ENCODE measurements around the gene SLC27A5. TPM values are rescaled to one million over a fixed set of nuclear protein-coding genes. Genes with fewer than 3 reads are reported as not detected.

Gene SLC27A5
- total and polyA plus RNA-seq, 9 of the 15 experiments (the other 6 are each of a cell fraction or from before 2014, with no cell fraction given), result 42.2 to 318 (median 64.7) TPM

- peak; percentile 69; the same call in 1 of the 2 replicates for TF ChIP-seq ZBTB26 (CRISPR knock-in tag; IDR thresholded peaks at IDR 0.05)
- peak; percentile 24; the same call in 1 of the 2 replicates for TF ChIP-seq REST (IDR thresholded peaks at IDR 0.05; ENCODE audit: borderline replicate concordance)
- peak; percentile 85 for TF ChIP-seq REST (CRISPR knock-in tag; IDR thresholded peaks at IDR 0.05; ENCODE audit: low read depth)
- no peak for TF ChIP-seq IFI16 (CRISPR knock-in tag; IDR thresholded peaks at IDR 0.05)
- no peak; the same call in 1 of the 2 replicates for TF ChIP-seq ELK3 (CRISPR knock-in tag; IDR thresholded peaks at IDR 0.05)
- TF ChIP-seq BRF1 (IDR thresholded peaks at IDR 0.05; ENCODE audit: borderline replicate concordance, extremely low read depth, insufficient read length), result no peak
- peak; percentile 89 for TF ChIP-seq SUPT5H (IDR thresholded peaks at IDR 0.05)
- TF ChIP-seq EGR1 (conservative IDR thresholded peaks at IDR 0.05), result peak; percentile 16; the same call in 1 of the 2 replicates
- TF ChIP-seq PRDM10 (IDR thresholded peaks at IDR 0.05; ENCODE audit: partially characterized antibody), result no peak
- no peak for TF ChIP-seq FOXA3 (CRISPR knock-in tag; conservative IDR thresholded peaks at IDR 0.05 in 1 of 2, IDR thresholded peaks at IDR 0.05 in 1 of 2)
- TF ChIP-seq KAT2B (IDR thresholded peaks at IDR 0.05; ENCODE audit: low read depth, low read length), result no peak
- TF ChIP-seq MBD2 (IDR thresholded peaks at IDR 0.05; ENCODE audit: borderline replicate concordance, low read depth), result peak; percentile 57
Measured at GRCh38 chr19:58554494-58555368, 42.9 kb upstream of the SLC27A5 start, which contains the start of gene CHMP2A (continued).

All from K562 (cell line).